ENCODE results near the gene EML6.

Gene EML6

GRCh38 chr2:55003706-55004639 lies 280.5 kb downstream of the EML6 start:
- DNase-seq (ENCODE audit: low read depth), result no peak

GRCh38 chr2:55006306-55006705 lies 282.8 kb downstream of the EML6 start:
- DNase-seq (ENCODE audit: low read depth), result no peak

GRCh38 chr2:55009277-55010060 lies 286.0 kb downstream of the EML6 start:
- no peak for DNase-seq (ENCODE audit: low read depth)

GRCh38 chr2:55010149-55010591 lies 286.7 kb downstream of the EML6 start:
- DNase-seq (ENCODE audit: low read depth), result no peak

GRCh38 chr2:55010915-55011314 lies 287.5 kb downstream of the EML6 start:
- DNase-seq (ENCODE audit: low read depth), result no peak

GRCh38 chr2:55011831-55012671 lies 288.6 kb downstream of the EML6 start:
- DNase-seq (ENCODE audit: low read depth), result no peak

GRCh38 chr2:55012672-55013484 lies 289.4 kb downstream of the EML6 start:
- DNase-seq (ENCODE audit: low read depth), result no peak

GRCh38 chr2:55013936-55014335 lies 290.5 kb downstream of the EML6 start:
- no peak for DNase-seq (ENCODE audit: low read depth)

- peak; percentile 24 for DNase-seq (ENCODE audit: low read depth)
These were observed 291.8 kb downstream of the EML6 start for GRCh38 chr2:55014962-55015939.

- DNase-seq (ENCODE audit: low read depth), result no peak
These were observed 294.0 kb downstream of the EML6 start for GRCh38 chr2:55017428-55017827.

- DNase-seq (ENCODE audit: low read depth), result no peak
These were observed 294.4 kb downstream of the EML6 start for GRCh38 chr2:55017880-55018279.

GRCh38 chr2:55018619-55019018 lies 295.2 kb downstream of the EML6 start:
- DNase-seq (ENCODE audit: low read depth), result no peak

- no peak for DNase-seq (ENCODE audit: low read depth)
These were observed 296.2 kb downstream of the EML6 start for GRCh38 chr2:55019526-55020258.

Data from CMK (cell line).